NCI-H2196 (cell line): ENCODE measurements around the gene ABCE1.
A peak's percentile ranks its signal among the peaks of the same experiment; 100 is the strongest.

Experiments used
- DNase-seq: peaks from one replicate; lab custom pipeline; 2025; ENCODE audit not compliant: unreplicated experiment; lab: John Stamatoyannopoulos, UW

ABCE1 gene

GRCh38 chr4:145176641-145177432, 78.7 kb downstream of the ABCE1 start:
- DNase-seq = peak; percentile 2

DNA sequence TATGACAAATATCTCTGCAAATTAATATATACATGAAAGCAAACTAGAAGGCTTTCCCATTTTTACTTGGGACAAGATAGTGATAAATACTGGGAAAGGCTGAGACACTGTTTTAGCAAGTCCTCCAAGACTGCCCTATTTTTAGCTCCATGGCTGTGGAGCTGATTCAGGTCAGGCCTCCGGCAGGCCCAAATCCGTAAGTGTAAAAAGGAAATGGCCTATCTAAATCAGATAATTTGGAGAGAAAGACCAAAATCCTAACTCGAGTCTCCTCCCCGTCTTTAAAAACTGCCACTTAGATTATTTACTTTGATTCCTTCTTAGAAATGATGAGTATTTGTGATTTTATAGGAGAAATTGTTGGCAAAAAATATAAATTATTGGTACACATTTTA, 79.4 kb downstream of the ABCE1 start:
- no peak for DNase-seq

DNA sequence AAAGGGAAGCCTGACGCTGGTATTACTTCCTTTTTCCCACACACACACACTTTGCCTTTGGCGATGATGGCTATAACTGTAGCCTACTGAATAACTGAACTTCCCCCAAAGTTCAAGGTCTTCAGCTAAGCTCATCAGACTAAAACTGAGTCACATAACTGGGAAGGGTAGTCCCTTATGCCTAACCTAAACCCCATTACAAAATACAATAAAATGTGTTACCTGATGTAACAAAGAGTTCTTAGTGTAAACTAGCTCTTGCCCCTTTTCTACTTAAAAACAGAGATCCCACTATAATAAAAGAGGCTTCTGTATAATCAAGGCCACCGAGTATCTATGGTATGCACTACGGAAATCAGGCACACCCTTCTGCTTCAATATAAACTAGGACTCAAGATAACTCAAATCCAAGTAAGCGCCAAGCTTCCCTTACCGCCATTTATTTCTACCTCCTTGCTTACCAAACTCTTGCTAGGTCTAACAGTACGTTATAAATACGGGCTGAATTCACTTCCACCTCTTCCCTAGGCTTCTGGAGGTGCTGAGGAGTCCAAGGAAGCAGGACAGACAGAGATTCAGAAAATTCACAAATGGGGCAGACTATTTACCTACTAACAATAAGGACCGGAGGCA, 79.9 kb downstream of the ABCE1 start:
- no peak for DNase-seq

DNA sequence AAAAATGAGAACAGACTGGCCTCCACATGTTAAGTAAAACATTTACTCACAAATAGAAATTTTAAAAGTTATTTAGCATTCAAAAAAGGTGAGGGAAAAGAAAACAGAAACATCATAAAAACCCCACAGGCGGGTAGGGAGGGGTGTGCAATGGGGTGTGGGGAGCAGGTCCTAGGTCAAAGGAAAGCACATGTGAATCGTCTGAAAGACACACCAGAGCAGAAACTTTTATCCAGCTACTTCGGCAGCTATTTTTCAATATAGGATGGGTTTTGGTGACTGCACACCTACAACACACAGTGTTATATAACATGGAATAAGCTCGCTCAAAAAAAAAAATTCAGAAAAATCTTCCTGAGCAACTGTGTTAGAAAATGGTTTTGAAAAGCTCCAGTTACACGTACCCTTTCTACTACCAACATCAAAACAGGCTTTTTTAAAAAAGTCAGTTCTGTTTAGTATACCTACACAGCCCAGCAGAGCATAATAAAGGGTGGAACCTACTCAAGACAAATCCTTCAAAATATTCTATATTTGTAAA, 80.7 kb downstream of the ABCE1 start:
- DNase-seq = no peak
